Measurements from ENCODE around the gene SLC38A1.
A peak's percentile ranks its signal among the peaks of the same experiment; 100 is the strongest.

Gene SLC38A1

DNA sequence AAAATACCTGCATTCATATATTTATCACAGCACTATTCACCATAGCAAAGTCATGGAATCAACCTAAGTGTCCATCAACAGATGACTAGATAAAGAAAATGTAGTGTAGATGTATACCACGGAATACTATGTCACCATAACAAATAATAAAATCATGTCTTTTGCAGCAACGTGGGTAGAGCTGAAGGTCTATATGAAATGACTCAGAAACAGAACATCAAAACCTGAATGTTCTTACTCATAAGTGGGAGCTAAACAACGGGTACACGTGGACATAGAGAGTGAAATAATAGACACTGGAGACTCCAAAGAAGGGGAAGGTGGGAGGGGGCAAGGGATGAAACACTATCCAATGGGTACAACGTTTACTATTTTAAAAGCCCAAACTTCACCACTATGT, 37.9 kb downstream of the SLC38A1 start:
- no peak for DNase-seq (ENCODE audit: low spot score)

- no peak for DNase-seq (ENCODE audit: low spot score)
Observed at GRCh38 chr12:46230306-46230705, 38.5 kb downstream of the SLC38A1 start.

DNA sequence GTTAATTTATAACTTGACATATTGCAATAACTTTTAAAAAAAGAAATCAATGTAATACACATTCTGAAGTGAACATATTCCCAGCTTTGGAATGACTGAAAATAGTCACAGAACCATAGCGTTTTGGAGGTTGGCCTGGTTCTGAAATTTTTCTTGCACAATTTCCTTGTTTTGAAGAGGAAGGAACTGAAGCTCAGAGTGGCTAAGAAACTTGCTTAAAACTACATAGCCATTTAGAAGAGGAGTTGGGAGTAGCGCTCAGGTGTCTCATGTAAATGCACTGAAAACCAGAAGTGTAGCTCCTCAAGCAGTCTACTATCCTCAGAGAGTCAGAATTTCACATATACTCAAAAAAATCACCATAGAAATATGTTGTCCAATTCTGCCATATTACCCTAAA, 41.2 kb downstream of the SLC38A1 start:
- no peak for DNase-seq (ENCODE audit: low spot score)

- DNase-seq (ENCODE audit: low spot score): no peak
Observed at GRCh38 chr12:46224386-46224785, 44.5 kb downstream of the SLC38A1 start.

DNA sequence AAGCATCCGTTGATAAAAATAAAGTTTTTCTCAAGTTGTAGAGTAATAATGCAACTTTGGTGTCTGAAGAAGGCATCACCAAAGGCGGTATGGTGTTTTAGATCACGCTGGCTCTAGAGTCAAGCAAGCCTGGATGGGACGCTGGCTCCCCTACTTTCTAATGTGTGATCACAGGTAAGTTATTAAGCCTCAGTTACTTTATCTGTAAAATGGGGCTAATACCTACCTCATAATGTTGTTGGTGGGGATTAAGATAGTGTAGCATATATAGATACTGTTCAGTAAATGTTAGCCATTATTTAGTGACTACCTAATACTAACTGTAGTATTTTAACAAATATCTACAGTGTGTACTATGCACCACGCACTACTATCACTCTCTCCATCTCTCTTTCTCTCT, 45.8 kb downstream of the SLC38A1 start:
- DNase-seq (ENCODE audit: low spot score): no peak

DNA sequence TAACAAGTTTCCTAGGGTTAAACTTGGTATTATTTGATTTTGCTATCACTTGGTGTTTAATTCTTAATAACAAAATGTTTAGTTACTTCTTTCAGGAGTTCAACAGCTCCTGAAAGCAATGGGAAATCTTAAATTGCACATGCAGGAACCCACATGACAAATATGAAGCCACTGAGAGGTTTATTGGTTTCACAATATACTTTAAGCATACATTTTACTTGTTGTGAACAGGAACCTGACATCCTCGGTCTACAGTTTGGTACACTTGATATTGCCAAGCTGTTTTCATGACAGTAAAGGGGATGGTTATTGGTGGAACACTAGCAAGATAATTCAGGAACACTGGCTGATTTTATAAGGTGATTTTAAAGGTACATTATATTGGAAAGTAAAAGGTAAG, 46.2 kb downstream of the SLC38A1 start:
- no peak for DNase-seq (ENCODE audit: low spot score)

- DNase-seq (ENCODE audit: low spot score): no peak
Observed at GRCh38 chr12:46221255-46222128, 47.4 kb downstream of the SLC38A1 start.

DNA sequence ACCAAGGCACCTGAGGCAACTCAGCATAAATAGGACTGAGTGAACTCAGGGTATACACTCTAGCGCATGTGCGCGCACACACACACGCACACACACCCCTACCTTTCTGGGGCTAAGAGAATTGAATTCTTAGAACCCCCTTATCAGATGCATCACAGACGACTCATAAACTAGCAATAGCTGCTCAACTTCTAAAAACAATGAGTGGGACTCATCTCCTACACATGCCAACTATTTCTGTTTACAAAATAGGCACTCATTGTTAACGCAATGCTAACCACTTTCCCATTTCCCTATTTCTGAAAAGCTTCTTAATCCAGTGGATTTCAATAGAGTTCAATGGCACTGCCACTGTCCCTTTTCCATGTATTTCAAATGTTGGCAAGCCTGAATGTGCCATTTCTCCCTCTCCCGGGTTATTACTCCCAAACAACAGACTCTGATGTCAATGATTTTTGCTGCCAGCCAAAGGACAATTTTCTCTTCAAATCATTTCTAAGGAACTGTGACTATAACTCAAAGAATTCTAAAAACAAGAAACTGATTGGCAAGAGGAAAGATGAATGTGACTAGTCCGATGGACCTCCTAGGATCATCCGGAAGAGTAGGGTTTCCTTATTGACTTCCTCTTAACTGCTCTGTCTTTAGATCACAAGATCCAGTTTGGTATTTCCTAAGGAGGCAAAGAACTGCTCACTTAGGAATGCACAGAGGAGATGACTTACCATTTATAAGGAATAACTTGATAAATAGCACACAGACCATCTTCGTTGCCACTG, 48.8 kb downstream of the SLC38A1 start:
- peak; percentile 86 for DNase-seq (ENCODE audit: low spot score)

GRCh38 chr12:46219132-46219876, 49.5 kb downstream of the SLC38A1 start:
- no peak for DNase-seq (ENCODE audit: low spot score)

- DNase-seq (ENCODE audit: low spot score): no peak
Observed at GRCh38 chr12:46218322-46219095, 50.3 kb downstream of the SLC38A1 start.

GRCh38 chr12:46217541-46218321, 51.1 kb downstream of the SLC38A1 start:
- no peak for DNase-seq (ENCODE audit: low spot score)

DNA sequence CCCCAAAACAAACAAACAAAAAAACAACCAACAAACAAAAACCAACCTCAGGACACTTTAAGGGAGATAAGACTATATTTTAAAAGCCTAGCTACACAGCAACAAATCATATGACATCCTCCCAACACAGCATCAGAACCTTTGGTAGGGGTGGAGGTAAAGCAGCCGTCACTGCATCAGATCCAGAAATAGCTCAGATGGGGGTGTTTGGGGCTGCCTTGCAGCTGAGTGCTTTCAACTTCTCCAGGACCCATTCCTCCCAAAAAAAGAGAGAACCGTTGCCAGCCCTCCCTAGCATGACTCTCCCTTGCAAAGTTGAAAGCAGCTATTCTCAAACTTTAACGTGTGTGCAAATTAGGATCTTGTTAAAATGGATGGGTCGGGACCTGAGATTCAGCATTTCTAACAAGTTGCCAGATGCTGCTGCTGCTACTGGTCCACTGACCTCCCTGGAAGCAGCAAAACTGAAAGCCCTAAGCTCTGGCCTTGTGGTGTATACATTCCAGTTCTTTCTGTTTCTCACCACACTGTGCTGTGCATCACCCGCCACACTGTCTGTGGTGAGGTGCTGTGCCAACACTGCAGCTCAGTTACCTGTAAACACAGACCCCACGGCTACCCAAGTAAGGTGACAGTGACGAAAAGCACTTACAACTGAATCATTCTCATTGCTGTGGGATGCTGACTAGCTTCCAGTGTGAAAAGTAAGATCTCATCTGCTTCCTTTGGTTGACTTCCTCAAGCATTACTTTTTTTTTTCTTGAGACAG, 54.0 kb downstream of the SLC38A1 start:
- DNase-seq (ENCODE audit: low spot score): no peak

DNA sequence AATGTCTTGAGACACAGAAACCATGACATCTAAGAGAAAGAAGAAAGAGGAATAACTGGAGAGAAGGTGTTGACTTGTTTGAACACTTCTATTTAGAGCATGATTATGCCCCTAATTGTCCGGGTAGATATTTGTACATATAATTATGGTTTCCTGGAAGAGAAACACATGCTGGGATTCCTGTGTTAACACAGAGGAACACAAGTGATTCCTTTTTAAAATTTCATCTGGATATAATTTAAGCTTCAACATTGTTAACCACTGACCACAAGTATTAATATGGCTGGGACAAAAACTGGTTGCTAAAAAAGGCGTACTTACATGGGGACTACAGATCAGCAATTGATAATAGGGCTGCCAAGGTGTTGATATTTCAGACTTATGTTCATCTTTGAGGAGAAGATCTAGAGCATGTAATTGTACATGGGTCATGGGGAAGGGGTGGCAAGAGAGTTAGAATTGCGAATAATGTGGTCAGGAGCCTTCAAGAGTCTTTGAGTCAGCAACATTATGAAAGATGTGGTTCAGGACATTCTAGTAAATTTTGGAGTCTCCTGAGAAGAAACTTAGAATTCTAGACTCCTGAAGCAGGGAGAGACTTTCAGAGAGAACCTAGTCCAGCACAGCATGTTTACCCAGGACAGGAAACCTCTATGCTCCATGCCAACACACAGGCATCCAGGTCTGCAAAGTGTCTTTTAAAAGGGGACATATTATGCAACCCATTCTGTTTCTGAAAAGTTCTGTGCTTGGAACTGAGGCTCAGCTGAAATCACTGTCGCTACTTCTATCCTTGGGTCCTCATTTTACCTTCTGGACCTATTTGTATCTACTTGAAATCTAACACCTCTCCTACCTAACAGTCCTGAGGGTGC, 56.5 kb downstream of the SLC38A1 start:
- DNase-seq (ENCODE audit: low spot score): no peak

- no peak for DNase-seq (ENCODE audit: low spot score)
Observed at GRCh38 chr12:46210873-46211439, 57.9 kb downstream of the SLC38A1 start.

- DNase-seq (ENCODE audit: low spot score): no peak
Observed at GRCh38 chr12:46209914-46210872, 58.6 kb downstream of the SLC38A1 start.

- peak; percentile 61 for DNase-seq (ENCODE audit: low spot score)
Observed at GRCh38 chr12:46209170-46209569, 59.7 kb downstream of the SLC38A1 start.

DNA sequence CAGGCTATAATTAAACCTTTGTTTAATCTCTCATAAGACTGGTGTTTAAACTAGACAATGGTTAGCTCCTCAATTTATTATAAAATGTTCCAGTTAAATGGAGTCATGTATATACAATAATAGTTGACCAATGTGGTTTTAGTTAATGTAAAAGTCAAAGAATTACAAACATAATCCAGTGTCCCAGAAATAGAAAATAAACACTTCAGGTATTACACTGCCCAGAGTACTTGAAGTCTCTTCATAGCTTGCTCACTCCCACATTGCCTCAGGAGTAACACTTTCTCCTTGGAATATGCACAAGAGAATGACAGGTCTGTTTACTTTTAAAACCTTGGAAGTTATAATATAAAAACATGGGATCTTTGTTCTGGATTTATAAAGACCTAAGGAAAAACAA, 60.5 kb downstream of the SLC38A1 start:
- DNase-seq (ENCODE audit: low spot score): no peak

GRCh38 chr12:46207644-46208043, 61.2 kb downstream of the SLC38A1 start:
- no peak for DNase-seq (ENCODE audit: low spot score)

Measured in COLO829 (cell line).